Measurements from ENCODE around the gene LPAR1.

Gene LPAR1

GRCh38 chr9:111039231-111039906 is 1.1 kb upstream of the LPAR1 start:
- peak overlapping the region; percentile 81 for H3K4me3 ChIP-seq
- no peak for DNase-seq (ENCODE audit: low spot score)
- TF ChIP-seq, protein P1, sequence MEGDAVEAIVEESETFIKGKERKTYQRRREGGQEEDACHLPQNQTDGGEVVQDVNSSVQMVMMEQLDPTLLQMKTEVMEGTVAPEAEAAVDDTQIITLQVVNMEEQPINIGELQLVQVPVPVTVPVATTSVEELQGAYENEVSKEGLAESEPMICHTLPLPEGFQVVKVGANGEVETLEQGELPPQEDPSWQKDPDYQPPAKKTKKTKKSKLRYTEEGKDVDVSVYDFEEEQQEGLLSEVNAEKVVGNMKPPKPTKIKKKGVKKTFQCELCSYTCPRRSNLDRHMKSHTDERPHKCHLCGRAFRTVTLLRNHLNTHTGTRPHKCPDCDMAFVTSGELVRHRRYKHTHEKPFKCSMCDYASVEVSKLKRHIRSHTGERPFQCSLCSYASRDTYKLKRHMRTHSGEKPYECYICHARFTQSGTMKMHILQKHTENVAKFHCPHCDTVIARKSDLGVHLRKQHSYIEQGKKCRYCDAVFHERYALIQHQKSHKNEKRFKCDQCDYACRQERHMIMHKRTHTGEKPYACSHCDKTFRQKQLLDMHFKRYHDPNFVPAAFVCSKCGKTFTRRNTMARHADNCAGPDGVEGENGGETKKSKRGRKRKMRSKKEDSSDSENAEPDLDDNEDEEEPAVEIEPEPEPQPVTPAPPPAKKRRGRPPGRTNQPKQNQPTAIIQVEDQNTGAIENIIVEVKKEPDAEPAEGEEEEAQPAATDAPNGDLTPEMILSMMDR (IDR thresholded peaks at IDR 0.05), result no peak
- peak overlapping the region; percentile 73 to 93 for H3K27ac ChIP-seq

- TF ChIP-seq, protein P1 (IDR thresholded peaks at IDR 0.05), result no peak
- DNase-seq (ENCODE audit: low spot score), result no peak
- H3K27ac ChIP-seq, result peak overlapping the region; percentile 73 to 93
- H3K4me3 ChIP-seq, result peak overlapping the region; percentile 81
Observed at GRCh38 chr9:111037708-111038330, 451 bp downstream of the LPAR1 start.

DNA sequence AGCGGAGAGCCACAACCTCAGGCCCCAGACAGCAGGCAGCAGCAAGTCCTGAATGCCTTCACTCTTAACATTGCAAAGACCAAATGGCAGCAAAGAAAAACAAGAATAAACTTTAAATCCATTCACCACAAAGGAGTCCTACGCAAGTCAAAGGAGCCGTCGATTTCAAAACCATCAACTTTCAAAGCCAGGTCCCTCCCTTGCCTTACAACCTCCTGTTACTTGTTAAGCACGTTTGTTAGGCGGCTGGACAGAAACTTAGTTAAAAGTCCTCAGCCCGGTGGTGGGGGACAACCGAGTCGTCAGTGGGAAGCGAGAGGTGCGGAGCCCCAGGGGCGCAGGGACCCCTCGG is 938 bp downstream of the LPAR1 start:
- DNase-seq (ENCODE audit: low spot score), result no peak
- peak overlapping the region; percentile 81 for H3K4me3 ChIP-seq
- TF ChIP-seq, protein P1 (IDR thresholded peaks at IDR 0.05), result no peak

DNA sequence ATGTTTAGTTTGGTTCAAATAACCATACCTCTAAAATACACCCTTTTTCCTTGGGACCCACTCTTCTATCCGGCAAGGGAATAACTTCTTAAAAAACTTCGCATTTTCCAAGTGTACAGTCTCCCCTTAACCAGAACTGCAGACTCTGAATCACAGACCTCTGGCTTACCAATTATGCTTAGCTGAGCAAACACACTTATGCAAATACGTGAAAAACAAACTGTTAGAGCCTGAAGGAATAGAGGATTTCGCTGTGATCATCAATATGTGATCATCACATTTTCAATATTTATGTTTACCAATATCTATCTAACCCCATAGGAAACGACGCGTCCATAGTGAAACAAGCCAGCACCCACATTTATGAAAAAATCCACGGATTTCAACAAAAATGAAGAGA is 1.3 kb downstream of the LPAR1 start:
- TF ChIP-seq, protein P1 (IDR thresholded peaks at IDR 0.05), result no peak
- H3K27ac ChIP-seq, result peak overlapping the region; percentile 73 to 93
- H3K4me3 ChIP-seq, result peak overlapping the region; percentile 81
- DNase-seq (ENCODE audit: low spot score), result no peak

More for the DNA sequence above, 938 bp downstream of the LPAR1 start:
- peak overlapping the region; percentile 73 to 93 for H3K27ac ChIP-seq

- peak; percentile 80 for DNase-seq (ENCODE audit: low spot score)
- H3K4me3 ChIP-seq, result peak overlapping the region; percentile 81
- TF ChIP-seq, protein P1 (IDR thresholded peaks at IDR 0.05), result no peak
- H3K27ac ChIP-seq, result peak overlapping the region; percentile 73 to 93
Observed at GRCh38 chr9:111036429-111036789, 1.9 kb downstream of the LPAR1 start.

GRCh38 chr9:111035543-111036428 is 2.5 kb downstream of the LPAR1 start:
- H3K4me3 ChIP-seq, result peak overlapping the region; percentile 81
- peak overlapping the region; percentile 57 to 73 for H3K27ac ChIP-seq
- no peak for DNase-seq (ENCODE audit: low spot score)
- TF ChIP-seq, protein P1 (IDR thresholded peaks at IDR 0.05), result no peak

Data from coronary artery (tissue), 2 donors.